Measurements from ENCODE around the gene PLA2G2A. TPM values are rescaled to one million over a fixed set of nuclear protein-coding genes. Genes with fewer than 3 reads are reported as not detected.

The PLA2G2A gene
- total RNA-seq (2013; cell fraction: nucleolus; rRNA removed), result not detected in 2 replicates
- not detected in 2 replicates for total RNA-seq (2014; rRNA removed)
- total RNA-seq (2014; rRNA removed; fragmentation: Illumina TruSeq; extraction: Trizol), result not detected in 2 replicates
- 0.36 TPM in 1 of 2 replicates, not detected in the other for total RNA-seq (2021)
- polyA plus RNA-seq (2011; ENCODE audit: low read depth), result not detected
- polyA plus RNA-seq (2011; rRNA removed), result not detected in 2 replicates
- polyA plus RNA-seq (2011; cell fraction: cytosol; rRNA removed), result not detected in 2 replicates
- polyA plus RNA-seq (2011; cell fraction: nucleus; rRNA removed), result not detected in 2 replicates
- not detected in 2 replicates for polyA plus RNA-seq (2012)
- polyA plus RNA-seq (2014; fragmentation: Illumina TruSeq; extraction: Trizol), result not detected in 2 replicates
- not detected for polyA plus RNA-seq (2014; fragmentation: Nextera tagmentation; extraction: Ambion mirVana)
- not detected in 2 replicates for polyA plus RNA-seq (2014; rRNA removed)
- polyA plus RNA-seq (2016; fragmentation: Nextera tagmentation; extraction: Ambion mirVana), result not detected
- polyA minus RNA-seq (2011; rRNA and poly(A)+ RNA removed), result not detected in 2 replicates
- polyA minus RNA-seq (2011; cell fraction: cytosol; rRNA and poly(A)+ RNA removed), result not detected in 2 replicates
- not detected in 2 replicates for polyA minus RNA-seq (2011; cell fraction: nucleus; rRNA and poly(A)+ RNA removed)
- not detected for Bru-seq, nascent RNA
- BruChase-seq, experiment 1, labeled RNA remaining after a 6-hour chase, result not detected
- BruChase-seq, experiment 2, labeled RNA remaining after a 2-hour chase, result not detected
- long read RNA-seq, experiment 1, result 0 reads
- long read RNA-seq, experiment 2, result 0 reads

- in situ Hi-C loops (cut with MboI) (no loop called here), intact Hi-C loops (cut with micrococcal nuclease; ENCODE audit: unreplicated experiment) (loop anchor here (10.0 kb wide), 1 partner anchor 215 kb away; no protein-coding TSS in a partner anchor)
- ChIA-PET RAD21 (ENCODE audit: unreplicated experiment) (no interaction called here), POLR2A (interaction anchor here (0.6 kb wide), 1 partner anchor 173 kb away, joined by 4 read pairs; no protein-coding TSS in a partner anchor), CTCF (no interaction called here), SMC1A (ENCODE audit: uncharacterized antibody, unreplicated experiment) (interaction anchor here (0.7 to 1.7 kb wide), 2 partner anchors 26 to 173 kb away, joined by 3 to 4 read pairs; no protein-coding TSS in a partner anchor)
- no TSS peak for BruUV-seq (replicated peaks)
- no peak for DNase-seq (ENCODE audit: low read depth, low spot score)
- Histone ChIP-seq H3K9me3 (replicated peaks; ENCODE audit: control insufficient read depth, insufficient read depth, low read length) (no peaks in the 10 kb centered on the region), H3K4me2 (ENCODE audit: control insufficient read depth, insufficient read depth) (no peak within 1 kb of the TSS), H4K20me1 (ENCODE audit: control insufficient read depth, insufficient read depth) (no peaks in the 10 kb centered on the region), H3K27me3 (replicated peaks in 1 of 2; ENCODE audit: control insufficient read depth in 2 of 2, insufficient read depth in 2 of 2, low read length in 1 of 2) (no peaks in the 10 kb centered on the region; a peak in 1 of 4 replicates), H3K9ac (ENCODE audit: control insufficient read depth, insufficient read depth, low read length) (no peak within 1 kb of the TSS), H3K36me3 (ENCODE audit: control insufficient read depth in 2 of 2, insufficient read depth in 2 of 2, low read length in 1 of 2) (no peaks in the 10 kb centered on the region), H3K27ac (ENCODE audit: control insufficient read depth, insufficient read depth) (no peak within 1 kb of the TSS), H3K4me3 (no peak within 1 kb of the TSS), H3K79me2 (ENCODE audit: control insufficient read depth, insufficient read depth, low read length) (no peaks in the 10 kb centered on the region), H3K4me1 (ENCODE audit: control insufficient read depth, insufficient read depth, low read length) (no peaks in the 10 kb centered on the region), H2AFZ (ENCODE audit: control insufficient read depth, low read depth, low read length) (no peak within 1 kb of the TSS)
- no peak for FAIRE-seq
- WGBS (ENCODE audit: insufficient coverage, insufficient replicate concordance, low lambda C conversion rate, missing lambda C conversion rate), result 14% methylated on average over 8 of the region's 8 CpGs
- no peak for TF ChIP-seq ZNF687 (IDR thresholded peaks at IDR 0.05)
- no peak for TF ChIP-seq POLR2A (IDR thresholded peaks at IDR 0.05; ENCODE audit: low read depth, low read length)
- no peak for TF ChIP-seq KAT2A (conservative IDR thresholded peaks at IDR 0.05; ENCODE audit: control insufficient read depth, low read depth, low read length)
- TF ChIP-seq JUND (IDR thresholded peaks at IDR 0.05; ENCODE audit: low read depth, low read length), result no peak
- no peak for TF ChIP-seq RAD21 (IDR thresholded peaks at IDR 0.05; ENCODE audit: insufficient read depth, low read depth, low read length)
- TF ChIP-seq NFYB (IDR thresholded peaks at IDR 0.05; ENCODE audit: insufficient read depth, low read depth, low read length), result no peak
- no peak for TF ChIP-seq NFIC (IDR thresholded peaks at IDR 0.05; ENCODE audit: low read depth, low read length)
- TF ChIP-seq NKRF (conservative IDR thresholded peaks at IDR 0.05), result no peak
- TF ChIP-seq JUNB (IDR thresholded peaks at IDR 0.05), result no peak
- no peak for TF ChIP-seq NFXL1 (IDR thresholded peaks at IDR 0.05; ENCODE audit: borderline replicate concordance)
- no peak for TF ChIP-seq KDM1A (IDR thresholded peaks at IDR 0.05; ENCODE audit: borderline replicate concordance)
- TF ChIP-seq SREBF2 (IDR thresholded peaks at IDR 0.05; ENCODE audit: low read length), result no peak
- no peak for ATAC-seq
Measured at GRCh38 chr1:19979494-19979977, at the start of gene PLA2G2A. Gene PLA2G2A, minus strand, starts transcription at chr1:19979618. Its CDS starts 845 bp downstream, at chr1:19978773.

All from GM12878 (cell line).